ENCODE data around the gene CACYBP. TPM values are rescaled to one million over a fixed set of nuclear protein-coding genes. Genes with fewer than 3 reads are reported as not detected.

CACYBP gene
- total and polyA plus RNA-seq, 2 of the 13 experiments (the other 11 are each of a cell fraction or from before 2014, with no cell fraction given): 18.4 to 183 TPM

- TF ChIP-seq KIAA2018 (CRISPR knock-in tag; IDR thresholded peaks at IDR 0.05; ENCODE audit: borderline replicate concordance): no peak
- TF ChIP-seq ZNF460 (CRISPR knock-in tag; IDR thresholded peaks at IDR 0.05; ENCODE audit: borderline replicate concordance): no peak
- peak; percentile 66 for TF ChIP-seq BCL6 (CRISPR knock-in tag; IDR thresholded peaks at IDR 0.05)
Measured at GRCh38 chr1:174953285-174954072, 46.3 kb upstream of the CACYBP start (continued).

Data from HepG2 (cell line).